ENCODE results near the gene CALML5.

CALML5 gene

GRCh38 chr10:5523796-5524574 is 24.6 kb upstream of the CALML5 start:
- DNase-seq (ENCODE audit: extremely low read depth, low read depth): no peak
- TF ChIP-seq CTCF (IDR thresholded peaks at IDR 0.05; ENCODE audit: low read depth, low read length): no peak

- no peak for DNase-seq (ENCODE audit: extremely low read depth, low read depth)
- TF ChIP-seq CTCF (IDR thresholded peaks at IDR 0.05; ENCODE audit: low read depth, low read length): no peak
Measured at GRCh38 chr10:5522913-5523560, 23.7 kb upstream of the CALML5 start.

- no peak for TF ChIP-seq CTCF (IDR thresholded peaks at IDR 0.05; ENCODE audit: low read depth, low read length)
- no peak for DNase-seq (ENCODE audit: extremely low read depth, low read depth)
Measured at GRCh38 chr10:5519054-5519453, 19.7 kb upstream of the CALML5 start.

GRCh38 chr10:5518143-5518542 is 18.8 kb upstream of the CALML5 start:
- no peak for DNase-seq (ENCODE audit: extremely low read depth, low read depth)

GRCh38 chr10:5517546-5517945 is 18.2 kb upstream of the CALML5 start:
- no peak for TF ChIP-seq CTCF (IDR thresholded peaks at IDR 0.05; ENCODE audit: low read depth, low read length)
- no peak for DNase-seq (ENCODE audit: extremely low read depth, low read depth)

More at GRCh38 chr10:5518143-5518542, 18.8 kb upstream of the CALML5 start:
- TF ChIP-seq CTCF (IDR thresholded peaks at IDR 0.05; ENCODE audit: low read depth, low read length): no peak

- TF ChIP-seq CTCF (IDR thresholded peaks at IDR 0.05; ENCODE audit: low read depth, low read length): no peak
- no peak for DNase-seq (ENCODE audit: extremely low read depth, low read depth)
Measured at GRCh38 chr10:5515948-5516761, 16.8 kb upstream of the CALML5 start.
